Measurements from ENCODE around the gene UIMC1. TPM values are rescaled to one million over a fixed set of nuclear protein-coding genes. Genes with fewer than 3 reads are reported as not detected.
"Not testable (repeated sequence)": the region's sequence is repeated elsewhere in the genome, so short reads cannot be mapped to it uniquely, and the experiment has no call there.

UIMC1 gene
- total RNA-seq, 2 donors from 2014 or later, result 38.7 to 41.4 TPM

GRCh38 chr5:176876506-176877431 lies 129.8 kb downstream of the UIMC1 start:
- Mint-ChIP-seq H3K9me3 (peaks cover 0 to 5% of the 10 kb centered on the region in 2 donors), H3K27ac (no peak overlapping the region), H3K36me3 (peaks cover 0 to 12% of the 10 kb centered on the region in 2 donors)
- ATAC-seq (no peak), DNase-seq (ENCODE audit: low spot score in 2 of 2) (no peak)

- DNase-seq (ENCODE audit: low spot score in 2 of 2) (no peak), ATAC-seq (peak in 1 of 2 donors; percentile 40)
- peaks cover 0 to 12% of the 10 kb centered on the region in 2 donors for H3K36me3 Mint-ChIP-seq
- H3K27ac Mint-ChIP-seq, result peak overlapping the region in 1 of 2 donors; percentile 11
- peaks cover 0 to 5% of the 10 kb centered on the region in 2 donors for H3K9me3 Mint-ChIP-seq
Measured at GRCh38 chr5:176875783-176876505, 130.6 kb downstream of the UIMC1 start.

- no peak overlapping the region for H3K27ac Mint-ChIP-seq
- peaks cover 0 to 5% of the 10 kb centered on the region in 2 donors for H3K9me3 Mint-ChIP-seq
- H3K36me3 Mint-ChIP-seq, result peaks cover 0 to 12% of the 10 kb centered on the region in 2 donors
- DNase-seq (ENCODE audit: low spot score in 2 of 2), result no peak
- ATAC-seq, result no peak
Measured at GRCh38 chr5:176875014-176875550, 131.5 kb downstream of the UIMC1 start.

- peaks cover 0 to 5% of the 10 kb centered on the region in 2 donors for H3K9me3 Mint-ChIP-seq
- peaks cover 0 to 12% of the 10 kb centered on the region in 2 donors for H3K36me3 Mint-ChIP-seq
- DNase-seq (ENCODE audit: low spot score in 2 of 2) (no peak), ATAC-seq (no peak)
- no peak overlapping the region for H3K27ac Mint-ChIP-seq
Measured at GRCh38 chr5:176874198-176874780, 132.3 kb downstream of the UIMC1 start.

GRCh38 chr5:176873541-176874172 lies 132.9 kb downstream of the UIMC1 start:
- Mint-ChIP-seq H3K36me3 (peaks cover 0 to 12% of the 10 kb centered on the region in 2 donors), H3K27ac (peak overlapping the region in 1 of 2 donors; percentile 66), H3K9me3 (peaks cover 0 to 5% of the 10 kb centered on the region in 2 donors)
- no peak for ATAC-seq
- no peak for DNase-seq (ENCODE audit: low spot score in 2 of 2)

GRCh38 chr5:176873011-176873410 lies 133.6 kb downstream of the UIMC1 start:
- ATAC-seq; DNase-seq (ENCODE audit: low spot score in 2 of 2); H3K9me3 Mint-ChIP-seq: not testable (repeated sequence)
- Mint-ChIP-seq H3K27ac (peak overlapping the region; percentile 38 to 66), H3K36me3 (peaks cover 0 to 12% of the 10 kb centered on the region in 2 donors)

- not testable (repeated sequence) for H3K9me3 Mint-ChIP-seq; H3K27ac Mint-ChIP-seq; DNase-seq (ENCODE audit: low spot score in 2 of 2); ATAC-seq
- H3K36me3 Mint-ChIP-seq, result peaks cover 0 to 12% of the 10 kb centered on the region in 2 donors
Measured at GRCh38 chr5:176872586-176872985, 134.0 kb downstream of the UIMC1 start.

- peaks cover 0 to 12% of the 10 kb centered on the region in 2 donors for H3K36me3 Mint-ChIP-seq
- not testable (repeated sequence) for H3K9me3 Mint-ChIP-seq; DNase-seq (ENCODE audit: low spot score in 2 of 2); H3K27ac Mint-ChIP-seq; ATAC-seq
Measured at GRCh38 chr5:176870644-176871043, 135.9 kb downstream of the UIMC1 start.

GRCh38 chr5:176870110-176870591 lies 136.4 kb downstream of the UIMC1 start:
- no peak for ATAC-seq
- Mint-ChIP-seq H3K27ac (no peak overlapping the region), H3K9me3 (peaks cover 0 to 5% of the 10 kb centered on the region in 2 donors), H3K36me3 (peaks cover 0 to 12% of the 10 kb centered on the region in 2 donors)
- no peak for DNase-seq (ENCODE audit: low spot score in 2 of 2)

- ATAC-seq (no peak), DNase-seq (ENCODE audit: low spot score in 2 of 2) (no peak)
- H3K36me3 Mint-ChIP-seq, result peaks cover 0 to 12% of the 10 kb centered on the region in 2 donors
- no peak overlapping the region for H3K27ac Mint-ChIP-seq
- H3K9me3 Mint-ChIP-seq, result peaks cover 0 to 5% of the 10 kb centered on the region in 2 donors
Measured at GRCh38 chr5:176869501-176870109, 137.0 kb downstream of the UIMC1 start.

- no peak overlapping the region for H3K27ac Mint-ChIP-seq
- peaks cover 0 to 5% of the 10 kb centered on the region in 2 donors for H3K9me3 Mint-ChIP-seq
- DNase-seq (ENCODE audit: low spot score in 2 of 2) (no peak), ATAC-seq (no peak)
- H3K36me3 Mint-ChIP-seq, result peaks cover 0 to 8% of the 10 kb centered on the region in 2 donors
Measured at GRCh38 chr5:176868731-176869130, 137.8 kb downstream of the UIMC1 start.

- Mint-ChIP-seq H3K27ac (no peak overlapping the region), H3K36me3 (peaks cover 0 to 2% of the 10 kb centered on the region in 2 donors), H3K9me3 (peaks cover 0 to 2% of the 10 kb centered on the region in 2 donors)
- no peak for DNase-seq (ENCODE audit: low spot score in 2 of 2)
- ATAC-seq, result no peak
Measured at GRCh38 chr5:176868126-176868525, 138.5 kb downstream of the UIMC1 start.

GRCh38 chr5:176866707-176867310 lies 139.8 kb downstream of the UIMC1 start:
- H3K36me3 Mint-ChIP-seq, result no peaks in the 10 kb centered on the region
- no peaks in the 10 kb centered on the region for H3K9me3 Mint-ChIP-seq
- no peak overlapping the region for H3K27ac Mint-ChIP-seq
- no peak for DNase-seq (ENCODE audit: low spot score in 2 of 2)
- ATAC-seq, result no peak

- Mint-ChIP-seq H3K36me3 (no peaks in the 10 kb centered on the region), H3K27ac (no peak overlapping the region), H3K9me3 (no peaks in the 10 kb centered on the region)
- ATAC-seq, result no peak
- no peak for DNase-seq (ENCODE audit: low spot score in 2 of 2)
Measured at GRCh38 chr5:176865964-176866363, 140.6 kb downstream of the UIMC1 start.

GRCh38 chr5:176864755-176865154 lies 141.8 kb downstream of the UIMC1 start:
- no peak overlapping the region for H3K27ac Mint-ChIP-seq
- H3K9me3 Mint-ChIP-seq, result no peaks in the 10 kb centered on the region
- H3K36me3 Mint-ChIP-seq, result no peaks in the 10 kb centered on the region
- DNase-seq (ENCODE audit: low spot score in 2 of 2) (no peak), ATAC-seq (no peak)

Data from activated naive CD4-positive, alpha-beta T cell treated with anti-CD3 and anti-CD28 coated beads, Interleukin-2, amount 50 U/mL, for 72 hours (primary cell).